ENCODE results near the gene EPHA6.
"Not testable (repeated sequence)": the region's sequence is repeated elsewhere in the genome, so short reads cannot be mapped to it uniquely, and the experiment has no call there.

The EPHA6 gene

GRCh38 chr3:97269202-97269601 lies 454.8 kb downstream of the EPHA6 start:
- Histone ChIP-seq H4K20me1 (ENCODE audit: insufficient read depth, low read length) (no peaks in the 10 kb centered on the region), H3K79me2 (ENCODE audit: insufficient read depth, low read length) (no peaks in the 10 kb centered on the region), H3K27me3 (ENCODE audit: insufficient read depth, low read length) (no peaks in the 10 kb centered on the region), H3F3A (ENCODE audit: insufficient read depth, low read length) (no peaks in the 10 kb centered on the region), H3K4me1 (ENCODE audit: insufficient read depth, low read length, severe bottlenecking) (no peaks in the 10 kb centered on the region), H3K9ac (ENCODE audit: low read length) (no peak overlapping the region), H3K9me2 (ENCODE audit: low read depth, low read length) (no peaks in the 10 kb centered on the region), H3K9me3 (ENCODE audit: low read length) (no peaks in the 10 kb centered on the region), H3K36me3 (ENCODE audit: insufficient read depth, low read length) (no peaks in the 10 kb centered on the region), H2AFZ (ENCODE audit: low read length) (no peak overlapping the region), H3K4me3 (ENCODE audit: low read depth, low read length, poor library complexity, severe bottlenecking) (no peak overlapping the region), H3K27ac (ENCODE audit: low read depth, low read length, poor library complexity, severe bottlenecking) (no peak overlapping the region), H3K4me2 (ENCODE audit: low read length) (no peak overlapping the region)
- TF ChIP-seq EZH2 (IDR thresholded peaks at IDR 0.05; ENCODE audit: borderline replicate concordance, low read length) (no peak), CTCF (IDR thresholded peaks at IDR 0.05; ENCODE audit: low read length) (no peak)

GRCh38 chr3:97276879-97277550 lies 462.6 kb downstream of the EPHA6 start:
- H3K4me2 ChIP-seq (ENCODE audit: low read length), result not testable (repeated sequence)

GRCh38 chr3:97277708-97278107 lies 463.3 kb downstream of the EPHA6 start:
- no peaks in the 10 kb centered on the region for H4K20me1 ChIP-seq (ENCODE audit: insufficient read depth, low read length)
- no peaks in the 10 kb centered on the region for H3K4me1 ChIP-seq (ENCODE audit: insufficient read depth, low read length, severe bottlenecking)
- H3K9me3 ChIP-seq (ENCODE audit: low read length), result no peaks in the 10 kb centered on the region
- no peaks in the 10 kb centered on the region for H3K27me3 ChIP-seq (ENCODE audit: insufficient read depth, low read length)
- H3K36me3 ChIP-seq (ENCODE audit: insufficient read depth, low read length), result no peaks in the 10 kb centered on the region
- H3K9ac ChIP-seq (ENCODE audit: low read length), result no peak overlapping the region
- no peak overlapping the region for H3K4me3 ChIP-seq (ENCODE audit: low read depth, low read length, poor library complexity, severe bottlenecking)
- H3K9me2 ChIP-seq (ENCODE audit: low read depth, low read length), result no peaks in the 10 kb centered on the region
- H3K27ac ChIP-seq (ENCODE audit: low read depth, low read length, poor library complexity, severe bottlenecking), result no peak overlapping the region
- no peaks in the 10 kb centered on the region for H3F3A ChIP-seq (ENCODE audit: insufficient read depth, low read length)
- no peak overlapping the region for H3K4me2 ChIP-seq (ENCODE audit: low read length)
- no peaks in the 10 kb centered on the region for H3K79me2 ChIP-seq (ENCODE audit: insufficient read depth, low read length)
- no peak overlapping the region for H2AFZ ChIP-seq (ENCODE audit: low read length)
- TF ChIP-seq EZH2 (IDR thresholded peaks at IDR 0.05; ENCODE audit: borderline replicate concordance, low read length) (no peak), CTCF (IDR thresholded peaks at IDR 0.05; ENCODE audit: low read length) (no peak)

More at GRCh38 chr3:97276879-97277550, 462.6 kb downstream of the EPHA6 start:
- H3K79me2 ChIP-seq (ENCODE audit: insufficient read depth, low read length); H3K9ac ChIP-seq (ENCODE audit: low read length); H3K36me3 ChIP-seq (ENCODE audit: insufficient read depth, low read length); H3K4me1 ChIP-seq (ENCODE audit: insufficient read depth, low read length, severe bottlenecking); H3K9me3 ChIP-seq (ENCODE audit: low read length); H4K20me1 ChIP-seq (ENCODE audit: insufficient read depth, low read length); H3K27me3 ChIP-seq (ENCODE audit: insufficient read depth, low read length); H2AFZ ChIP-seq (ENCODE audit: low read length); H3K27ac ChIP-seq (ENCODE audit: low read depth, low read length, poor library complexity, severe bottlenecking); H3K9me2 ChIP-seq (ENCODE audit: low read depth, low read length); H3K4me3 ChIP-seq (ENCODE audit: low read depth, low read length, poor library complexity, severe bottlenecking); H3F3A ChIP-seq (ENCODE audit: insufficient read depth, low read length): not testable (repeated sequence)

GRCh38 chr3:97278506-97278905 lies 464.1 kb downstream of the EPHA6 start:
- no peak overlapping the region for H3K4me2 ChIP-seq (ENCODE audit: low read length)
- no peak overlapping the region for H3K4me3 ChIP-seq (ENCODE audit: low read depth, low read length, poor library complexity, severe bottlenecking)
- no peak overlapping the region for H2AFZ ChIP-seq (ENCODE audit: low read length)
- H3K27me3 ChIP-seq (ENCODE audit: insufficient read depth, low read length), result no peaks in the 10 kb centered on the region
- H3K79me2 ChIP-seq (ENCODE audit: insufficient read depth, low read length), result no peaks in the 10 kb centered on the region
- TF ChIP-seq CTCF (IDR thresholded peaks at IDR 0.05; ENCODE audit: low read length), result no peak; the same call in 1 of the 2 replicates
- no peak for TF ChIP-seq EZH2 (IDR thresholded peaks at IDR 0.05; ENCODE audit: borderline replicate concordance, low read length)
- H3K36me3 ChIP-seq (ENCODE audit: insufficient read depth, low read length), result no peaks in the 10 kb centered on the region
- H3K27ac ChIP-seq (ENCODE audit: low read depth, low read length, poor library complexity, severe bottlenecking), result no peak overlapping the region
- H3K4me1 ChIP-seq (ENCODE audit: insufficient read depth, low read length, severe bottlenecking), result no peaks in the 10 kb centered on the region
- no peaks in the 10 kb centered on the region for H3K9me3 ChIP-seq (ENCODE audit: low read length)
- H3K9me2 ChIP-seq (ENCODE audit: low read depth, low read length), result no peaks in the 10 kb centered on the region
- H3K9ac ChIP-seq (ENCODE audit: low read length), result no peak overlapping the region
- H3F3A ChIP-seq (ENCODE audit: insufficient read depth, low read length), result no peaks in the 10 kb centered on the region
- H4K20me1 ChIP-seq (ENCODE audit: insufficient read depth, low read length), result no peaks in the 10 kb centered on the region

Data from OCI-LY1 (cell line).